Testis (tissue), 2 donors: ENCODE data around the gene VWA3A.

Experiments
- CTCF ChIP-seq, 3 experiments: fragments of 450-650 bp in 2 of 3; fragments of 200-600 bp in 1 of 3; sonication (generic) in 1 of 3; IDR thresholded peaks; one replicate each; pipeline ENCODE4 v1.5.1; 2016 to 2019; ENCODE audit warnings: antibody characterized with exemption in 3 of 3, mild to moderate bottlenecking in 2 of 3, moderate library complexity in 1 of 3
- POLR2A ChIP-seq: fragments of 450-650 bp; IDR thresholded peaks from one replicate; pipeline ENCODE4 v1.6.1; 2017; ENCODE audit warnings: antibody characterized with exemption, mild to moderate bottlenecking, moderate library complexity

- TF ChIP-seq POLR2A, result no peak
- TF ChIP-seq CTCF (IDR thresholded peaks at IDR 0.05), result no peak
Measured at GRCh38 chr16:22123759-22124490, 31.6 kb downstream of the VWA3A start.
